H1 (cell line): ENCODE results near the gene MPP3. TPM values are rescaled to one million over a fixed set of nuclear protein-coding genes. Genes with fewer than 3 reads are reported as not detected.

Experiments used
- EP300 ChIP-seq, 2 experiments: IDR thresholded peaks; 1 replicate in 1 of 2; 2 replicates in 1 of 2; pipeline ENCODE4 v1.6.1; 2011 to 2012; ENCODE audit warnings: low read depth in 2 of 2, low read length in 2 of 2, mild to moderate bottlenecking in 2 of 2, borderline replicate concordance in 1 of 2, inconsistent platforms in 1 of 2, moderate library complexity in 1 of 2
- HDAC6 ChIP-seq: IDR thresholded peaks from one replicate; pipeline ENCODE4 v1.7.1; 2012; ENCODE audit warnings: low read depth, mild to moderate bottlenecking, inconsistent platforms, low read length, moderate library complexity
- SP1 ChIP-seq: IDR thresholded peaks from 2 replicates; pipeline ENCODE4 v1.6.1; 2011; ENCODE audit warnings: low read depth, low read length
- USF2 ChIP-seq: IDR thresholded peaks from 2 replicates; pipeline ENCODE4 v1.6.1; 2011; ENCODE audit warnings: low read length, improper control_type of control experiment
- polyA plus RNA-seq, 7 experiments: library from polyadenylated mRNA; depleted of rRNA in 3 of 7; stranded (reverse) in 5 of 7; unstranded in 2 of 7; fragments of >200 nt in 5 of 7; fragments of 200-250 nt in 2 of 7; gene quantifications; 1 replicate in 5 of 7; 2 replicates in 1 of 7; 4 replicates in 1 of 7; pipeline versions ENCODE4 v1.2.1 to v1.2.3, GENCODE V29; 2011 to 2013; ENCODE audit warnings: missing spikeins in 2 of 7, mixed read lengths in 2 of 7
- total RNA-seq: library from RNA; stranded (reverse); fragmentation: NEBNext Ultra II Directional; extraction: Animal tissue kit (Norgen Biotek cat#: 25700); gene quantifications from 2 replicates; pipeline ENCODE4 v1.2.1, GENCODE V29; 2021

Gene MPP3
- total and polyA plus RNA-seq, 2 of the 8 experiments (the other 6 are each of a cell fraction or from before 2014, with no cell fraction given) = 3.1 to 6.1 TPM

GRCh38 chr17:43857957-43858600, 25.1 kb upstream of the MPP3 start (continued):
- TF ChIP-seq EP300 (IDR thresholded peaks at IDR 0.05; ENCODE audit: borderline replicate concordance in 1 of 2, low read depth in 2 of 2, low read length in 2 of 2) (no peak), SP1 (no peak), USF2 (no peak), HDAC6 (no peak)
- TF ChIP-seq, all 59 proteins: peak for 0
